Measurements from ENCODE around the gene CDT1. TPM values are rescaled to one million over a fixed set of nuclear protein-coding genes. Genes with fewer than 3 reads are reported as not detected.
A peak's percentile ranks its signal among the peaks of the same experiment; 100 is the strongest.

CDT1 gene
- polyA plus RNA-seq, 1 experiment, result 2.4 TPM

GRCh38 chr16:88815227-88815626, 11.6 kb downstream of the CDT1 start:
- TF ChIP-seq, protein P1, sequence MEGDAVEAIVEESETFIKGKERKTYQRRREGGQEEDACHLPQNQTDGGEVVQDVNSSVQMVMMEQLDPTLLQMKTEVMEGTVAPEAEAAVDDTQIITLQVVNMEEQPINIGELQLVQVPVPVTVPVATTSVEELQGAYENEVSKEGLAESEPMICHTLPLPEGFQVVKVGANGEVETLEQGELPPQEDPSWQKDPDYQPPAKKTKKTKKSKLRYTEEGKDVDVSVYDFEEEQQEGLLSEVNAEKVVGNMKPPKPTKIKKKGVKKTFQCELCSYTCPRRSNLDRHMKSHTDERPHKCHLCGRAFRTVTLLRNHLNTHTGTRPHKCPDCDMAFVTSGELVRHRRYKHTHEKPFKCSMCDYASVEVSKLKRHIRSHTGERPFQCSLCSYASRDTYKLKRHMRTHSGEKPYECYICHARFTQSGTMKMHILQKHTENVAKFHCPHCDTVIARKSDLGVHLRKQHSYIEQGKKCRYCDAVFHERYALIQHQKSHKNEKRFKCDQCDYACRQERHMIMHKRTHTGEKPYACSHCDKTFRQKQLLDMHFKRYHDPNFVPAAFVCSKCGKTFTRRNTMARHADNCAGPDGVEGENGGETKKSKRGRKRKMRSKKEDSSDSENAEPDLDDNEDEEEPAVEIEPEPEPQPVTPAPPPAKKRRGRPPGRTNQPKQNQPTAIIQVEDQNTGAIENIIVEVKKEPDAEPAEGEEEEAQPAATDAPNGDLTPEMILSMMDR (IDR thresholded peaks at IDR 0.05; ENCODE audit: insufficient read depth, low read depth, low read length), result no peak
- no peak for DNase-seq (ENCODE audit: low read depth)
- Histone ChIP-seq H3K4me3 (ENCODE audit: low read depth, low read length) (no peak overlapping the region), H3K27me3 (ENCODE audit: control insufficient read depth, insufficient read depth, low read length) (no peaks in the 10 kb centered on the region), H3K36me3 (ENCODE audit: control insufficient read depth, insufficient read depth, low read length) (no peaks in the 10 kb centered on the region; the same call in 1 of the 2 replicates)
- ChIA-PET POLR2A (no interaction called here), CTCF (interaction anchor here (1.0 to 2.2 kb wide), 5 partner anchors 9 to 322 kb away, joined by 3 to 6 read pairs (median 4); no protein-coding TSS in a partner anchor)

- TF ChIP-seq, protein P1 (IDR thresholded peaks at IDR 0.05; ENCODE audit: insufficient read depth, low read depth, low read length), result peak; percentile 75
- POLR2A ChIA-PET, result no interaction called here
- CTCF ChIA-PET, result interaction anchor here (1.0 to 2.2 kb wide), 4 partner anchors 9 to 78 kb away, joined by 3 to 6 read pairs (median 4); no protein-coding TSS in a partner anchor
- Histone ChIP-seq H3K27me3 (ENCODE audit: control insufficient read depth, insufficient read depth, low read length) (no peaks in the 10 kb centered on the region), H3K36me3 (ENCODE audit: control insufficient read depth, insufficient read depth, low read length) (peaks cover 2% of the 10 kb centered on the region), H3K4me3 (ENCODE audit: low read depth, low read length) (no peak overlapping the region)
- no peak for DNase-seq (ENCODE audit: low read depth)
Measured at GRCh38 chr16:88815901-88816589, 12.5 kb downstream of the CDT1 start.

DNA sequence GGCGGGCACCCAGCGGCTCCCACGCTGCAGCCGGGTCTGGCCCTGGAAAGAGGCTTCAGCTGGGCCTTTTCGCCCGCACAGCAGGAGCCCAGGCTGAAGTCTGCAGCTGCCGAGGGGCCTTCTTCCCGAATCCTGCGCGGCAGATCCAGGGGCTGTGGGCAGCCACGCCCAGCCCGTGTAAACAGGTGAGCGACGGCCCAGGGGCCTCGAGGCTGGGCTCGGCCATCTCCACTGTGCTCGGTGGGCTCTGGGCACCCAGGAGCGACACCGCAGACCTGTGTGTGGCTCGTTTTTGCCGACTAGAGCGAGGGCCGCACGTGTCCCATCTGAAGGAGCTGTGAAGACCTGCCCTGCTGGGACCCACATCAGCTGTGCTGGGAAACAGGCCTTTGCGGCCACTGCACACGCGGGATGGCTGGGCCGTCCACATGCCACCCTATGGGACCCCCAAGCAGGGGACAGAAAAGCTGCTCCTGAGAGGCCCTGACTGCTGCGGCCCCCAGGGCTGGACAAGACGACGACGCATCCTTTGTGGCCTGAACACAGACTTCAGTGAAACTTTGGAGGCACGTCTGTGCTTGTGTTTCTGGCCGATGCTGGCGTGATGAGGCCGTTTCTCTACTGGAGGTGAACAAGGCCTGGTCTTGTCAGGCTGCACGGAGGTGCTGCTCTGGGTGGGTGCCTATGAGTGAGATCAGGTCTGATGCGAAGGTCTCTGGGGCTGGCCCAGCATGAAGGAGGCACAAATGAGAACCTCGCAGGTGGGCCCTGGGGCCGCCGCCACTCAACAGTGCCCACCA, 13.3 kb downstream of the CDT1 start:
- Histone ChIP-seq H3K27me3 (ENCODE audit: control insufficient read depth, insufficient read depth, low read length) (no peaks in the 10 kb centered on the region), H3K36me3 (ENCODE audit: control insufficient read depth, insufficient read depth, low read length) (peaks cover 2% of the 10 kb centered on the region), H3K4me3 (ENCODE audit: low read depth, low read length) (no peak overlapping the region)
- CTCF ChIA-PET, result interaction anchor here (1.9 kb wide), 1 partner anchor 41 kb away, joined by 9 read pairs; no protein-coding TSS in a partner anchor
- DNase-seq (ENCODE audit: low read depth), result no peak
- POLR2A ChIA-PET, result no interaction called here
- TF ChIP-seq, protein P1 (IDR thresholded peaks at IDR 0.05; ENCODE audit: insufficient read depth, low read depth, low read length), result no peak

- ChIA-PET CTCF (interaction anchor here (1.3 to 1.9 kb wide), 3 partner anchors 9 to 349 kb away, joined by 3 to 9 read pairs (median 3); no protein-coding TSS in a partner anchor), POLR2A (no interaction called here)
- no peak overlapping the region for H3K4me3 ChIP-seq (ENCODE audit: low read depth, low read length)
- peaks cover 5% of the 10 kb centered on the region for H3K36me3 ChIP-seq (ENCODE audit: control insufficient read depth, insufficient read depth, low read length)
- TF ChIP-seq, protein P1 (IDR thresholded peaks at IDR 0.05; ENCODE audit: insufficient read depth, low read depth, low read length), result no peak
- DNase-seq (ENCODE audit: low read depth), result no peak
- no peaks in the 10 kb centered on the region for H3K27me3 ChIP-seq (ENCODE audit: control insufficient read depth, insufficient read depth, low read length)
Measured at GRCh38 chr16:88817785-88818574, 14.4 kb downstream of the CDT1 start.
